ENCODE measurements around the gene LAMA3. TPM values are rescaled to one million over a fixed set of nuclear protein-coding genes. Genes with fewer than 3 reads are reported as not detected.

Gene LAMA3
- total and polyA plus RNA-seq, 10 donors = 1.3 to 7.1 (median 3.0) TPM

DNA sequence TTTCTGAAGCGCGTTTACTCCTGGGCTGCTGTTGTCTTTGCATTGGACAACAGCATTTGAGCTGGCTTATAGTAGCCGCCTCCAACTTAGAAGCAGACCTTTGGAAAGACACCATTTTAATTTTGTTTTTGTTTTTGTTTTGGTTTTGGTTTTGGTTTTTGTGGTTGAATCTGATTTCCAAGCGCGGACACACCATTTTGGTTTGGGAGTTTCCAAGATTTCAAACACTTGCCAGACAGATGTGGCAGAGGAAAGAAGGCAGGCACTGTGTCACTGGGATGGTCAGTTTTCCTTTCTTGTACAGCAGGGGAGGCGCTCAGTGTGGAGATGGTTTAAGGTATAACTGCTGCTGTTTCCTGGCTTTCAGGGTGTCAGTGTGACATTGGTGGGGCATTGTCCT, 126.8 kb downstream of the LAMA3 start:
- Histone ChIP-seq H3K9me3 (no peaks in the 10 kb centered on the region), H3K4me1 (peaks cover 0 to 7% (median 0%) of the 10 kb centered on the region in 6 donors), H3K36me3 (no peaks in the 10 kb centered on the region), H3K4me3 (no peak overlapping the region), H3K27ac (no peak overlapping the region), H3K27me3 (replicated peaks in 1 of 7) (no peaks in the 10 kb centered on the region)
- WGBS, 5 donors = 88 to 96% (median 93%) methylated on average over 6 of the region's 6 CpGs
- no peak for DNase-seq
- no peak for TF ChIP-seq POLR2A (IDR thresholded peaks at IDR 0.05)
- no peak for TF ChIP-seq POLR2AphosphoS5 (IDR thresholded peaks at IDR 0.05)
- no peak for TF ChIP-seq CTCF (IDR thresholded peaks at IDR 0.05 in 8 of 11, conservative IDR thresholded peaks at IDR 0.05 in 3 of 11)
- intact Hi-C loops (cut with DNase I; ENCODE audit: low total_unique reads) = loop anchor here (10.0 kb wide), 2 partner anchors 99 to 301 kb away; no protein-coding TSS in a partner anchor

GRCh38 chr18:23816740-23817139, 127.5 kb downstream of the LAMA3 start:
- H3K4me1 ChIP-seq = peaks cover 0 to 7% (median 0%) of the 10 kb centered on the region in 6 donors
- no peak for DNase-seq
- intact Hi-C loops (cut with DNase I; ENCODE audit: low total_unique reads) = loop anchor here (10.0 kb wide), 2 partner anchors 98 to 302 kb away; no protein-coding TSS in a partner anchor
- 73 to 89% (median 83%) methylated on average over 4 of the region's 4 CpGs for WGBS, 5 donors
- no peaks in the 10 kb centered on the region for H3K9me3 ChIP-seq
- no peak overlapping the region for H3K4me3 ChIP-seq
- TF ChIP-seq POLR2A (IDR thresholded peaks at IDR 0.05) (no peak), POLR2AphosphoS5 (IDR thresholded peaks at IDR 0.05) (no peak), CTCF (IDR thresholded peaks at IDR 0.05 in 8 of 11, conservative IDR thresholded peaks at IDR 0.05 in 3 of 11) (no peak)
- H3K36me3 ChIP-seq = no peaks in the 10 kb centered on the region
- H3K27me3 ChIP-seq (replicated peaks in 1 of 7) = no peaks in the 10 kb centered on the region
- H3K27ac ChIP-seq = no peak overlapping the region

GRCh38 chr18:23819001-23819400, 129.7 kb downstream of the LAMA3 start:
- 77 to 93% (median 84%) methylated on average over 1 of the region's 1 CpG for WGBS, 5 donors
- intact Hi-C loops (cut with DNase I; ENCODE audit: low total_unique reads) = loop anchor here (10.0 kb wide), 2 partner anchors 96 to 304 kb away; no protein-coding TSS in a partner anchor
- Histone ChIP-seq H3K4me3 (no peak overlapping the region), H3K27ac (no peak overlapping the region), H3K36me3 (no peaks in the 10 kb centered on the region), H3K9me3 (no peaks in the 10 kb centered on the region), H3K4me1 (no peaks in the 10 kb centered on the region), H3K27me3 (replicated peaks in 1 of 7) (no peaks in the 10 kb centered on the region)
- no peak for TF ChIP-seq POLR2AphosphoS5 (IDR thresholded peaks at IDR 0.05)
- no peak for DNase-seq

DNA sequence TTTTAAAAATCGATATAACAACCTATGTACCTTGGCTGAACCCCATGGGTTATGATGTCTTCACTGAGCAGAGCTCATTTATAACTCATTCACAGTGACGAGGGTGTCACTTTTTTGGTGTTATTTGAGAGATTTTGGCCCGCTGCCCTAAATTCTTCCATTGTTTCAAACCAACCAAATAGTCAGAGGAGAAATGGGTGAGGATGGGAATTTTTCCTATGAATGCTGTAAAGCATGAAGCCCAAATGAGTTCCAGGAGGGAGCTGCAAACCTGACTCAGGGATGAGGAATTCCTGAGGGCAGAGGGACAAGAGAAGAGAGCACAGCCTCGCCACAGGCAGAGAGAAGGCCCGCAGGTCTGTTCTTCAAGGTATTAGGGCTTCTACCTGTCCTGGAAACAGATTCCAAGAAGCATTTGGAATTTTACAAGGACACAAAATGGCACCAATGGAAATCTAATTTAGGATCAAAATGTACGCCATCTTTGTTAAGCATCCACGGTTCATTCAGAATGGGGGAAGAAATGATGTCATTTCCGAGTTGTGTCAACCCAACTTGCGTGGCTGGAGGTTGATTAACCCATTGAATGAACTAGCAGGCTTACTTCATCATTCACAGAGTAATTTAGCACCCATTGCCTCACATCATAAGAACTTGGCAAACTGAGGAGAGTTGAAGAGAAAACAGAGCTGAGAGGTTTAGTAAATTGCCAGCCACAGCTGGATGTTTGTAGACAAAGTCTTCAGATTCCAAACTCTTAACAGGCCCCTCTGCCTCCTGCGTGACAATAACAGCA, 133.5 kb downstream of the LAMA3 start:
- no peaks in the 10 kb centered on the region for H3K27me3 ChIP-seq (replicated peaks in 1 of 7)
- WGBS, 5 donors = 76 to 90% (median 80%) methylated on average over 10 of the region's 10 CpGs

More for the DNA sequence above, 133.5 kb downstream of the LAMA3 start:
- intact Hi-C loops (cut with DNase I; ENCODE audit: low total_unique reads) = no loop called here
- Histone ChIP-seq H3K36me3 (no peaks in the 10 kb centered on the region), H3K4me1 (peaks cover 0 to 3% (median 0%) of the 10 kb centered on the region in 6 donors), H3K27ac (no peak overlapping the region), H3K9me3 (no peaks in the 10 kb centered on the region), H3K4me3 (no peak overlapping the region)
- no peak for TF ChIP-seq CTCF (IDR thresholded peaks at IDR 0.05 in 8 of 11, conservative IDR thresholded peaks at IDR 0.05 in 3 of 11)
- TF ChIP-seq POLR2A (IDR thresholded peaks at IDR 0.05) = no peak
- TF ChIP-seq POLR2AphosphoS5 (IDR thresholded peaks at IDR 0.05) = no peak
- DNase-seq = no peak

All from spleen (tissue), 11 donors.